GM21619 (cell line): ENCODE data around the gene OGG1.

ENCODE experiments used
- ATAC-seq: cut with Tn5 transposase; IDR thresholded peaks from one replicate; pipeline ENCODE4 v1.9.1; 2021; ENCODE audit not compliant: unreplicated experiment

Gene OGG1

GRCh38 chr3:9727041-9727595 is 22.6 kb upstream of the OGG1 start:
- ATAC-seq: no peak

- ATAC-seq: no peak
These were observed 22.0 kb upstream of the OGG1 start for GRCh38 chr3:9727743-9728142.

- no peak for ATAC-seq
These were observed 20.3 kb upstream of the OGG1 start for GRCh38 chr3:9729419-9729818.

- ATAC-seq: peak; percentile 37
These were observed 19.0 kb upstream of the OGG1 start for GRCh38 chr3:9730657-9731205.

- peak; percentile 92 for ATAC-seq
These were observed 18.3 kb upstream of the OGG1 start, which contains the start of gene BRPF1 for GRCh38 chr3:9731206-9732079. Gene BRPF1 (plus strand): TSS chr3:9731735. CDS start chr3:9734141, 2,406 bp downstream.

GRCh38 chr3:9732080-9732739 is 17.5 kb upstream of the OGG1 start:
- peak; percentile 6 for ATAC-seq

- no peak for ATAC-seq
These were observed 17.0 kb upstream of the OGG1 start for GRCh38 chr3:9732740-9733115.

- ATAC-seq: no peak
These were observed 12.9 kb upstream of the OGG1 start for GRCh38 chr3:9736831-9737230.

- ATAC-seq: no peak
These were observed 10.6 kb upstream of the OGG1 start for GRCh38 chr3:9739181-9739580.

- ATAC-seq: no peak
These were observed 7.2 kb upstream of the OGG1 start for GRCh38 chr3:9742560-9742959.

- ATAC-seq: no peak
These were observed 6.2 kb upstream of the OGG1 start for GRCh38 chr3:9743548-9743947.

- ATAC-seq: no peak
These were observed 5.6 kb upstream of the OGG1 start for GRCh38 chr3:9744162-9744561.

GRCh38 chr3:9745521-9745920 is 4.2 kb upstream of the OGG1 start:
- ATAC-seq: no peak

- ATAC-seq: no peak
These were observed 3.4 kb upstream of the OGG1 start for GRCh38 chr3:9746330-9746729.

- ATAC-seq: no peak
These were observed 2.5 kb upstream of the OGG1 start for GRCh38 chr3:9747267-9747666.

GRCh38 chr3:9748031-9748430 is 1.7 kb upstream of the OGG1 start:
- no peak for ATAC-seq

- ATAC-seq: no peak
These were observed 482 bp upstream of the OGG1 start for GRCh38 chr3:9749296-9749644.

- no peak for ATAC-seq
These were observed 1.0 kb downstream of the OGG1 start for GRCh38 chr3:9750556-9751411.

GRCh38 chr3:9754678-9755077 is 4.9 kb downstream of the OGG1 start:
- no peak for ATAC-seq

- ATAC-seq: no peak
These were observed 7.7 kb downstream of the OGG1 start for GRCh38 chr3:9757427-9757826.
